Stimulated activated CD4-positive, alpha-beta T cell treated with anti-CD3 and anti-CD28 coated beads, Interleukin-4, amount 100 ng/mL, for 1 hour (primary cell): ENCODE data around the gene KCNJ15.
A peak's percentile ranks its signal among the peaks of the same experiment; 100 is the strongest.

Source experiments
- DNase-seq: peaks from one replicate; pipeline ENCODE4 v3.0.0-alpha.2; 2020

The KCNJ15 gene

DNA sequence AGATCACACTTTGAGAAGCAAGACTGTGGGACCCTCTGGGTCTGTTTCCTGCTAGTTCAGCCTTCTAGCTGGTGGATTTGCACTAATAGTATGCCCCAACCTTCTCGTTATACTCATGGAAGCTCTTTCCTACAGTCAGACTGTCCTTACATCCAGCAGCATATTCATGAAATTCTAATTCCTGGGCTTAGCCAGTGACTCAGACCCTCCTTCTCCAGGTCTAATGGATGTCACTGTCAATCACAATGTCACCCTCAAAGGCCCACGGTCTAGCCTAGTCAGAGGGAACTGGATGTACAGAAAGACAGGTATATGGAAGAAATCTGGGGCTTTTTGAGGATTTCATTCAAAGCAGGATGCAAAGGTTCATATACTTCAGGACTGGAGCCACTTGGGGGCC, 72.4 kb downstream of the KCNJ15 start:
- DNase-seq, result no peak

DNA sequence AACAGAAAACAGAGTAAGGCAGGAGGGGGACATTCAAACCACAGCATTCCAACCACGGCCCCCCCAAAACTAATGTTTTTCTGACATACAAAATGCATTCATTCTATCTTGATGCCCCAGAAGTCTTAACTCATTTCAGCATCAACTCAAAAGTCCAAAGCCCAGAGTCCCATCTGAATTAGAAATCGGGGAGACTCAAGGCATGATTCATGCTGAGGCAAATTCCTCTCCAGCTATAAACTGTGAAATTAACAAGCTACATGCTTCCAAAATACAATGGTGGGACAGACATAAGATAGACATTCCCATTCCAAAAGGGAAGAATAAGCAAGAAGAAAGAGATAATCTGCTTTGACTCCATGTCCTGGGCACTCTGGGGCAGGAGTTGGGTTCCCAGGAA, 73.9 kb downstream of the KCNJ15 start:
- no peak for DNase-seq

DNA sequence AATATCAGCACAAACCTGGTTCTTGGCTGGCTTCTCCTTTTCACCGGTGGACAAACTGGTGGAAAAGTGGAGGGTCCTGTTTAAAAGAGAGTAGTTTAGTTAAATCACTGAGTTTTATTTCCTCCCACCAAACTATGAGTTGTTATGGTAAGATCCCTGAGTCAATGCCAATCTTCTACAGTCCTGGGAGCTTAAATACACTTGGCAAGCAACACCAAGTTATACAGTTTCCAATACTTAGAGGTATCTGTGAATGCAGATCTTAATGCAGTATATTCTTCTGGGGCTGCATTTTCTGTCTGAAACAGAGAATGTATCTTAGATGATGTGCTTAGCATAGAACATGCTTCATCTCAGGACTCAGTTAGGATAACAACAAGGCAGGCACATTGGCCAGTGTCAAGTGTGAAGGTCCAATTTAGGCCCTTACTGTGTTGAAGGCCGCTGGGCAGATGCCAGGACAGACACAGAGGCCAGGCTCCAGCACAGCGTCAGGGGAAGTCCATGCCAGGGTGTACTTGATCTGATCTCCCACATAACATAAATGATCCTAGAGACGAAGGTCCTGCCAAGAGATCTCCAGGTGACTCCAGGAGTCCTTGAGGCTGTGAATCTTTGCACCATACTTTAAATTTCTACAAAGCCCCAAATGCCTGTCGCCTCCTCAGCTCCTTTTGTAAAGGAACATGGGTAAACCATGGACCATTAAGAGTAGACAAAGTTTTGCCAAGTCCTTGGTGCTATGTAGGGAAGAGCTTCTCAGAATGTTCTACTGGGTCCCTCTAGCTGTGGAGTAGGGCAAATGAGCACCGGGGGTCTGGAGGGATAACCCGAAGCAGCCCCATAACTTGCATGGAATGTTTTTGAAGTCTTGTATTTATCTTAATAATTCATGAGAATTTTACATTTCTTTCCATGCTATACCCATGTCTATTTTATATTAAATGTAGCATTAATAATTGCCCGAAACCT, 76.8 kb downstream of the KCNJ15 start:
- no peak for DNase-seq

DNA sequence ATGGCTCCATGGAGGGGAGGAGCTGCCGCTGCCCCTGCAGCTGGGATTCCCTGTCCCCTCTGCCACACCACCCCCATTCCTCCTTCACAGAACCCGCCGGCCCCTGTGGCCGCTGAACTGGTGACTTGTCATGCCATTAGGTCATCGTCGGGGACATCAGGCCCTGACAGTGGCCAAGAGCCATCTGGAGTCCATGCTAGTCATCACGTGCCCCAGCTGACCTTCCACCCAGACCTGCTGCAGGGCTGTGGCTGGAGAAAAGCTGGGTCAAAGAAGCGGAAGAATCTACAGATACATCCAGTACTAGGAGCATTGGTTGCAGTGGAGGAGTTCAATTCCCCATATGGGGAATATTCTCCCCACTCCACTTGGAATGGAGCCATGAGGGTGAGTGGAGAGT, 78.1 kb downstream of the KCNJ15 start:
- no peak for DNase-seq

DNA sequence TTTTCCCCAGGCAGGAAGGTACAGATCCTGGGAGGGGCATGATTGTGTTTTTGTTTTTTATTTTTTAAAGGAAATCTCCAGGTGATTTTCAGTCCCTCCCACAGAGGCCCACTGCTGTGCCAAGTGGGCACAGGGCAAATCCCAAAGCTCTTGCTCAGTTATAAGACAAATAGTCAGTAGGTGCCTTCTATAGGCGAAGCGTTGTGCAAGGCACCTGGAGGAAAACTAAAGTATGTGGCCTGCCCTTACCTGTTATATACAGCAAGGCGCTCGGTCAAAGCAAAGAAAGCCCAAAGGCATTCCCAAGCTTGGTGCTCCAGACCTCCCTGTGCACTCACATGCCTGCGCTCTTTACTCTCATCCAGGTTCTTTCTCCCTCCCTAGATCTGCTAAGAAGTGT, 81.0 kb downstream of the KCNJ15 start:
- DNase-seq, result no peak

DNA sequence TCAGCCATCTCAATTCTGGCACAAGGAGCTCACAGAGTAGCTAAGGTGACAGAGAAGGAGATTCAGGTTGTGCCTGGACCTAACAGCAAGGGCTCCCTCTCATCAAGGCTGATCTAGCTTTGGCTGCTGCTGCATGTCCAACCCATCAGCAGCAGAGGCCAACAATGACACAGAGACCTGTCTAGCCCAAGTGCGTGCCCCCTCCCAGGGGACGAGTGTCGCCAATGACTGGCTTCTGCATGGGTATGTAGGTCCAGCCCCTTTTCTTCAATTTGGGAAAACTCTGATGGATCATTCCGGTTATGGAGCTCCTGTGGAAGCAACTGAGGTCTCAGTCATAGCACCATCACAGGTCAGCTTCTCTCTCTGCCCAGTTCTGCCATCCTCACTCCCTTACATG, 83.3 kb downstream of the KCNJ15 start:
- DNase-seq, result no peak

DNA sequence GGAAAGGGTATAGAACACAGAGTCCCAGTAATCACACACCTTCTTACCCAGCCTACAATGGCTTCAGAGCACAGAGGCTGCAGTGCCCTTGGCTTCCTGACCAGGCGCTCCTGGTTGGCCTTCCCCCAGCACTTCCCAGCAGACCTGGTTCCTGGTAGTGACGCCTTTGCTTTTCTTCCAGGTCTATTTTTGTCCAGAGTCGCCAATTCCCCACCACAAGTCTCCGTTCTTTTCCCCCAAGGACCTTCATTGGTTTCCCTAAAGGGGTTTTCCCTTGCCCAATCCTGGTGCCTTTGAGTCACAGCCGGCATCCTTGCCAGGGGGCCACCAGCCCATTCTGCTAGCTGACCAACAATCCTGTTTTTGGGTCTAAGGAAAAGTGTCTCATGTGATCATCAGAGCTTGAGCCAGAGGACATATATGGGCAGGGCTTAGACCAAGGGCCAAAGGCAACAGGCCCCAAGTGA, 84.8 kb downstream of the KCNJ15 start:
- no peak for DNase-seq

DNA sequence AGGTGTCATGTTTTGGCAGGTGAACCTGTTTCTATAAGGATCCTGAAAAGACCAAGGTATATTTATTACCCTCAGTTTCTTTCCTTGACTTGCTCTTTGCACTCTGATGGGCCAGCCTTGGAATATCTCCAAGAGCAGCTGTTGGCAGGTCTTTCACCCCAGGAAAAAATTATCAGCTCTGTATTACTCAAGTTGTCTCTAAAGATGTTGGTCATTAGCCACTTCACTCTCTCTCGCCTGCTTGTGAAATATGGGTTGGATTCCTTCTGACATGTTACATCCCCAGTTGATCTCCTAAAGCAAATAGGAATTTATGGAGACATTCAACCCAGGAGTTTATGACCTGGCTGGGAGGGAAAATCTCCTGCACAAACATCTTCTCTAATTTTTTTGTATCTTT, 85.9 kb downstream of the KCNJ15 start:
- DNase-seq, result no peak

DNA sequence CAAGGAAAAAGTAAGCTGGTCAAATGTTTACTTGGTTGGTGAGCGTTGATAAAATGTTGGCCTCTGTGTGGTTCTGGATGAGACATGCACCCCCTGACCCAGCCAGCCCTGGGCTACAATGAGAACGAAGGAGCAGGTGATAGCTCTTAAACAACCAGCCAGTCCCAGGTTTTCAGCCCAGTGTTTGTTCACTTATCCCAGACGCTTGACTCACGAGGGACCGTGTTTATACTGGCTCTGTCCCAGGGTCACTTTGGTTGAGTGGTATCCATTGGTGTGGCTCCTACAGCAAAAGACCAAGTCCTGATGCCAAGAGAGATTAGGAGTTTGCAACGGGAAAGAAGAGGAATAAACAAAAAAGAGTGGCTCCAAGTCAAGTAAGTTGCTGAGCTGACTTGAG, 86.9 kb downstream of the KCNJ15 start:
- no peak for DNase-seq

DNA sequence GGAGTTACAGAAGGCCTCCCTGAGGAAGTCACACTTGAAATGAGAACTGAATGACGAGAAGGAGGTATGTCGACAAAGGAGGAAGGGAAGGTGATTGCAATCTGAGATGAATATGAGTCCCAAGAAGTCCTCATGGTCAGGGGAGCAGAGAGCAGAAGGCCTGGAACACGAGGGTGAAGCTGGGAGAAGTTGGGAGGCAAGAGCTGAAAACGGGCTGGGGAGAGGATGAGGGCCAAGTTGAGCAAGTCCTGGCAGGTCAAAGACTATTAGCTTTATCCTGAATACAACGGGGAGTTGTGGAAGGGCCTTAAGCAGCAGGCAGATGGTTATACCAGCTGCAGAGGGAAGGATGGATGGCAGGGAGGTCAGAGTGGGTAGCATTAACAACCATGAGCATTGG, 89.5 kb downstream of the KCNJ15 start:
- DNase-seq, result no peak

DNA sequence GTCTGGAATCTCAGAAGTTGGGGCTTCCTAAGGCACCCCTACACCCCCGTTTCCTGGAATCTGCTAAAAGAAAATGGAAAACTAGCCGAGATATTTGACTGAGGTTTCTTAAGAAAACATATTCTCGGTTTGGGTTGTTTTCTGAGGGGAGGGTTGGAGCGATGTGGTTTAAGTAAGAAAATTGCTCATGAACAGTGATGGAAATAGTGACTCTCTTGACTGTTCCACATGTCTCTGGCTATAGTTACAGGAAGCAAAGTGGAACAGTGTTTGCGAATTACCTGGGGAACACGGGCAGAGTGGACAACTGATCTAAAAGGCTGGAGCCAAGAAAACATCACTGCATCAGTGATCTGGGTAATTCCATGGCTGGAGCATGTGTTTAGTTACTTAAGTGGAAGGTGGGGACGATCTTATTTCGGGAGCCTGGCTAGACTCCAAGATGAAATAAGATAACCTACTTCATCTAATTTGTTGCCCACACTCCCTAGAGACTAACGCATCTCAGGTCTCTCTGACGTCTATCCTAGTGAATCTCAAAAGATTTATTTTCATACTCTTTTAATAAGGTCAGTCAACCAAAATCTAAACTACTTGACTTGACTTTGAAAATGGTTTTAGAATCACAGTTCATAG, 92.4 kb downstream of the KCNJ15 start:
- DNase-seq, result no peak

DNA sequence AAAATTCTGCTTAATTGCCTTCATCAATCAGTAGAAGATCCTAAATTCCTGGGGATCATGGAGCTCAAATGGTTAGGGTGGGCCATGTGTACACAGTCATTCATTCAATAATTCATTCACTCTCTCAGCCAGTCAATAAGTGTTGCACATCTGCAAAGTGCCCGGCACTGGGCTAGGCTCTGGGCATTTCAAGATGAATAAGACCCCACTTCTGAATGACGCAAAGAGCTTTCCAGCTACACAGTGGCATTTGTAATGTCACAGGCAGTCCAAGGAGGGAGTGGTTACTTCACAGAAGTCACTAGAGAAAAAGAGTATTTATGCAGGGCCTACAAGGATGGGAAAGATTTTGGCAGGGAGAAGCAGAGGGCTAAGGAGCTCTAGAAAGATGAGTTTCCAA, 93.2 kb downstream of the KCNJ15 start:
- no peak for DNase-seq

DNA sequence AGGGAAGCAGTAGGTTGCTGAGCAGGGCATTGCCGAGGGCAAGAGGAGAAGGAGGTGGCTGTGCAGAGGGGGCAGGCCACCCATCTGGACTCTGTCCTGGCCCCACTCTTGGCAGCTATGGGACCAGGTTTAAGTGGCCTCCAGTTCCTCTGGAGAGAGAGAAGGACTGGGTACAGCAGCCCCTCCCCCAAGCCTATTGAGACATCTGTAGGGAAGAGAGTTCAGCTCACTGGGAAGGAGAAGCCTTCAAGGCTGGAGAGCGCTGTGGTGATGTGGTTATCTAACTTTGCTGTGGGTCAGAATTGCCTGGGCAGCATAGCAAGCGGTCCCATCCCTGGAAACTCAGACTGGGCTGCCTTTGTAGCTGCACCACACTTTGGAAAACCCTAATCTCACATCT, 93.9 kb downstream of the KCNJ15 start:
- DNase-seq, result no peak

DNA sequence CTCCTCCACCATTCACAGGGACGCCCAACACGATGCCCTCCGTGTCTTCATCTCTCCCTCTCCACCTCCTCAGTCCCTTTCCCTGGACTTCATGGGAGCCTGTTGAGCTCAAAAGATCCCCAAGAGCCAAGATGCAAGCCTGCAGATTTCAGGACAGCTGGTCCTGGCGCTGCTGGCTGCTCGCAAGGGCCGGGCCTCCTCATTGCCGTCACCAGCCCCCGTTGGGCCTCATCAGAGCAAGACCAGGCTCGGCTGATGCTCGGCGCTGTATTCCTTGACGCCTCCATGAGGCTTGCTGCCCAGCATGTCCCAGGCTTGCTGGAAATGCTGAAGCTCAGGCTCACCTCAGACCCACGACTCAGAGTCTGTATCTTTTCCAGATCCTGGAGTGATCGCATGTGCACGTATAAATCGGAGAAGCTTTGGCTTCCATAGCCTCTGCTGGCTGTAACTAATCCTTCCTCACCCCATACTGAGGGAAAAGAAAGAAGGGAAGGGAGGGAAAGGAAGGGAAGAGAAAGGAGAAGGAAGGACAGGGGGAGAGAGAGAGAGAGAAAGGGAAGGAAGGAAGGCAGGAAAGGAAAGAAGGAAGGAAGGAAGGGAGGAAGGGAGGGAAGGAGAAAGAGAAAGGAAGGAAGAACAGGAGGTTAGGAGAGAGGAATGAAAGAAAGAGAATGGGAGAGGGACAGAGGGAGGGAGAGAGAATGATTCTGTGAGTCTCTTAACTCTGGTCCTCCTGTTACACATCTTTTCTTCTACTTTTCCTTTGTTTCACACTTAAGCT, 94.6 kb downstream of the KCNJ15 start:
- no peak for DNase-seq

DNA sequence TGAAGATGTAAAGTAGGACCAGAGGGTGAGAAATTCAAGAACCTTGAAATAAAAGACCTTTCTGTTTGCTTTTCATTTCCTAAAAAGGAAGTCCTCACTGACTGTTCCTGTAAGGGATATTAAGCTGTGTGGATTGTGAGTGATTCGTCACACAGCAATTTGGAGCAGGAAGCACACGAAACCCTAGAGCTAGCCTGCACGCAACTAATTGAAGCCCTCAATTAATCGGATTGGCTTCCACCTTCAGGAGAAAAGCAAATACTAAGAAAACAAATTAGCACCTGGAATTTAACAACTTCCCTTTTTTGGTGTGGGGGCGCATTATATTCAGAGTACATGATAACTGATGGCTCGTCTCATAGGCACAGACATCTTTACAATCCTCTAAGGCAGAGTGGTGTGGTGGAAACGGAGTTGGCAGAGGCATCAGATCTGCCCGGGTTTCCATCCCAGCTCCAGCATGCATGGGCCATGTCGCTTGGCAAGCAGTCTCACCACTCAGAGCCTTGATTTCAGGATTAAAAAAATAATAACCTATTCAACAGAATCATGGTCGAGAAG, 95.2 kb downstream of the KCNJ15 start:
- DNase-seq, result no peak

DNA sequence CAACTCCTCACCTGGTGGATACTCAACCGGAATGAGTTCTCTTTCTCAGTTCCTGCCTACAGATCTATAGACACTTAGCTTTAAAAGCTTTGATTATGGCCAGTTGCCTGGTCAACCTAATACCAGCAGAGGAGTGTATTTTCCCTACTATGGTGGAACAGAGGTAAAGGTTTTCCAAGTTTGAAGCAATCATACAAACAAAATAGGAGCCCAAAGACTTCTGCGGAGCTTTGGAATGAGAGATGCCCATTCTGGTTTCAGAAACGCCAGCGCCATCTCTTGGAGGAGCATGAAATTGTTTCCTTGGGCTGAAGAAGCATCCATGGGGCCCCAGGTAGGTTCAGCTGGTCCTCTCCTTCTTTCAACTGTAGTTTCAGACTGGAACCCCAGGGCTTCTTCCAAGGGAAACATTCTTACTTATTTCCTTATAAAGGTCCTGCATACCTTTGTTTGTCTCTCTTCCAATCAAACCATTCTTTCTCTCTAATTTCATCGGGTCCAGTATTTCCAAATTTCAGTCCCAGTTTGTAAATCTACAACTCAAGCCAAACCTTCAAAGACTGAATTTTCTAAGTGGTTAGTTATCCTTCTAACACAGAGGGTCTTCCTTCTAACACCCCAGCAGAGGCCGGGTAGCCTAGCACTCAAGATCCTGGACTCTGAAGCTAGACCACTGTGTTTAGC, 95.9 kb downstream of the KCNJ15 start:
- peak; percentile 42 for DNase-seq

DNA sequence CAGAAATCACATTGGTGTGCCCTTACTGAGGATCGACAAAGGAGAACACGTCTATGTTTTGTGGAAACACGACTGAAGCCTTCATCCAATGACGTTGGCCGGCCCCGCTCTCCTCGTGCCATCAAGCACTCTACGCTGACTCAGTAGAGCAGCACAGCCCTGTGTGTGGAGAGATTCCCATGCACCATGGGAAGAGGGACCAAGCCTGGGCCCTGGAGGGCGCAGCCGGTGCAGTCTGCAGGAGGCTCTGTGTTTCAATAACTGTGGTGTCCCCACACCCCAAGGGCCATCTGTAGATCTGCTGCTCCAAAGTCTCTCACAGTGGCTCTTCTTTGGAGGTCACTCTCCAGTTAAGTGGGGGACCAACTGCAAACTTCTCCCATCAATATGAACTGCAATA, 97.4 kb downstream of the KCNJ15 start:
- DNase-seq, result no peak

DNA sequence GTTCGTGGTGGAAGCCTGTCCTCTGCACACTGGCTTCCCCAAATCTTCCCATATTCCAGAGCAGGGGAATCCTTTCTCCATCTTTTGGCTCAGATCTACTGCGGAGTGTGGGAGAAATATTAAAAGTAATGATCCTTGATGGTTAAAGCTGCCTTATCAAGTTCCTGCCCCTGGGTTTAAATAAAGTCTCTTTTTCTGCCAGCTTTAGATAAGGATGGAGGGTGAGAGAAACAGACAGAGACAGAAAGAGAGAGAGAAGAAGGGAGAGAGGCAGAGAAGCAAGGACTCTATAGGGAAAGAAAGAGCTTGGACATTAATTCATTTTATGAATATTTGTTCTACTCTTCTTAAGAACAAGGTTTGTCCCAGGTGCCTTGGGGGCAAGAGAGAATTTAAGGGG, 98.0 kb downstream of the KCNJ15 start:
- no peak for DNase-seq

DNA sequence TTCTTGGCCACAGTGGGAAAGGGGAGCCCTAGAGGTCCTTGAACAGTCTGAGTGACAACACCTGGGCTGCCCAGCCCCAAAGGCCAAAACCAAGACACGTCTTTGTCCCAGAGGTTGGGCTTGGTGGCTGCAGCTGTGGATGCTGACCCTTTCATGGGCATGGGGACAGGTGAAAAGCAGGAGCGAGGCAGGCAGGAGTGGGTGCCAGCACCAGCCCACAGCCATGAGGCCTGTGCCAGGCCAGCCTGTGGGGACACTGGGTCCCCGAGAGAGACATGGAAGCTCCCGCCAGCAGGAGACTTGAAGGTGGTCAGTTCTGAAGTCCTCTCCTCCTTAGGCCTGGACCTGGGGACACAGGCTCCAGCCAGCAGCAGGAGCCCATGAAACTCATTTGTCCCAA, 98.6 kb downstream of the KCNJ15 start:
- DNase-seq, result no peak

DNA sequence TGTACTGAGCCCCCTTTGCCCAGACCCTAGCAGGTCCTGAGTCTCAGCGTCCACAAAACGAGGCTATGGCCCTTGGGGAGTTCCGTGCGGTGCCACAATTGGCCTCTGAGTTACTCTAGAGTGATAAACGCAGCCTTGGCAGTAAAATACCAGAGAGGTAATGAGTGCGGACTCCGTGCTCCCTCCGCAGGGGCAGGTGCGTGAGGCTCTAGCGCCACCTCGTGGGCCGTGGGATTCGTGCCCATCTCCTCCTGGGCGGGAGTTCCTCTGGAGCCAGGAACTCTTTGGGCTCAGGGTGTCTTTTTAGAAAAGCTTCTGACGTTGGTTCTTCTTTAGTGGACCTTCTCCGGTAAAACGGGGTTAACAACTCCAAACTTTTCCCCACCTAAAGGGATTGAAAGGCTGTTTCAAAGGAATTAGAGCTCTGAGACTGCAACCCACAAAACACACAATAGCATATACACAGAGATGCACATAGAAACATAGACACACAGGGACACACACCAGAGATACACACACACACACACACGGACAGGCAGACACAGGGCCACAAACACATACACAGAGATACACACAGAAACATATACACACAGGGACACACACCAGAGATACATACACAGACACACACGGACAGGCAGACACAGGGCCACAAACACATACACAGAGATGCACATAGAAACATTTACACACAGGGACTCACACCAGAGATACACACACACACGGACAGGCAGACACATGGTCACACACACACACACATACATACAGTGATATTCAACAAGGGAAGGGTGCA, 99.4 kb downstream of the KCNJ15 start:
- peak; percentile 79 for DNase-seq
